GM12878 (cell line): ENCODE data around the gene BAAT. TPM values are rescaled to one million over a fixed set of nuclear protein-coding genes. Genes with fewer than 3 reads are reported as not detected.
A peak's percentile ranks its signal among the peaks of the same experiment; 100 is the strongest.

Source experiments
- BACH1 ChIP-seq: fragments of 450-650 bp; IDR thresholded peaks from 2 replicates; pipeline ENCODE4 v1.6.1; 2017; ENCODE audit warnings: mild to moderate bottlenecking, borderline replicate concordance
- BRCA1 ChIP-seq: IDR thresholded peaks from 2 replicates; pipeline ENCODE4 v1.6.1; 2011; ENCODE audit warnings: low read depth, low read length, improper control_type of control experiment
- CBX5 ChIP-seq: sonication (generic); IDR thresholded peaks from 2 replicates; pipeline ENCODE4 v1.6.1; 2016; ENCODE audit warnings: low read depth, moderate library complexity, mild to moderate bottlenecking, inconsistent platforms
- CREM ChIP-seq: IDR thresholded peaks from 2 replicates; pipeline ENCODE4 v1.6.1; 2014; ENCODE audit warnings: antibody characterized with exemption, low read depth
- DPF2 ChIP-seq: fragments of 450-650 bp; IDR thresholded peaks from 2 replicates; pipeline ENCODE4 v1.6.1; 2017; ENCODE audit warnings: mild to moderate bottlenecking
- ETV6 ChIP-seq, 2 experiments: fragments of 450-650 bp in 1 of 2; IDR thresholded peaks in 1 of 2; conservative IDR thresholded peaks in 1 of 2; 2 replicates each; pipeline ENCODE4 v1.6.1; 2014; ENCODE audit warnings: antibody characterized with exemption in 1 of 2, borderline replicate concordance in 1 of 2, low read depth in 1 of 2, mild to moderate bottlenecking in 1 of 2, moderate library complexity in 1 of 2
- GABPA ChIP-seq: IDR thresholded peaks from 2 replicates; pipeline ENCODE4 v1.6.1; 2014; ENCODE audit warnings: antibody characterized with exemption, low read depth, mild to moderate bottlenecking, inconsistent platforms
- MYB ChIP-seq: fragments of 150-350 bp; IDR thresholded peaks from 2 replicates; pipeline ENCODE4 v1.6.1; 2014; ENCODE audit warnings: mild to moderate bottlenecking, low read depth, low read length, borderline replicate concordance
- NR2C2 ChIP-seq: IDR thresholded peaks from 2 replicates; pipeline ENCODE4 v1.6.1; 2011; ENCODE audit warnings: borderline replicate concordance, low read depth; ENCODE audit not compliant: control insufficient read depth, insufficient read length
- PAX8 ChIP-seq: fragments of 450-650 bp; IDR thresholded peaks from 2 replicates; pipeline ENCODE4 v1.6.1; 2017; ENCODE audit warnings: mild to moderate bottlenecking, moderate library complexity
- RAD51 ChIP-seq: fragments of 450-650 bp; IDR thresholded peaks from 2 replicates; pipeline ENCODE4 v1.6.1; 2016; ENCODE audit warnings: moderate library complexity, mild to moderate bottlenecking, inconsistent platforms
- RB1 ChIP-seq: fragments of 450-650 bp; formaldehyde crosslinking; IDR thresholded peaks from 2 replicates; pipeline ENCODE4 v1.6.1; 2017; ENCODE audit warnings: mild to moderate bottlenecking, borderline replicate concordance
- RBBP5 ChIP-seq: fragments of 200-600 bp; sonication (generic); conservative IDR thresholded peaks from 2 replicates; pipeline ENCODE4 v1.6.1; 2016
- SIN3A ChIP-seq: IDR thresholded peaks from 2 replicates; pipeline ENCODE4 v1.6.1; 2012; ENCODE audit warnings: low read depth, low read length, improper control_type of control experiment
- SIX5 ChIP-seq: IDR thresholded peaks from 2 replicates; pipeline ENCODE4 v1.6.1; 2011; ENCODE audit warnings: mild to moderate bottlenecking, low read depth, low read length, moderate library complexity; ENCODE audit not compliant: severe bottlenecking
- TCF7 ChIP-seq: IDR thresholded peaks from 2 replicates; pipeline ENCODE4 v1.6.1; 2014; ENCODE audit warnings: antibody characterized with exemption, borderline replicate concordance
- ZBTB11 ChIP-seq: fragments of 450-650 bp; formaldehyde crosslinking; IDR thresholded peaks from 2 replicates; pipeline ENCODE4 v1.5.0; 2022; ENCODE audit warnings: mild to moderate bottlenecking, missing genetic modification characterization
- ZNF592 ChIP-seq: fragments of 450-650 bp; IDR thresholded peaks from 2 replicates; pipeline ENCODE4 v1.6.1; 2017; ENCODE audit warnings: mild to moderate bottlenecking, moderate library complexity
- ZNF622 ChIP-seq: fragments of 450-650 bp; IDR thresholded peaks from 2 replicates; pipeline ENCODE4 v1.6.1; 2017; ENCODE audit warnings: mild to moderate bottlenecking, inconsistent platforms
- polyA plus RNA-seq, 11 experiments: library from polyadenylated mRNA; depleted of rRNA in 4 of 11; unstranded in 6 of 11; stranded (reverse) in 5 of 11; fragments of >200 nt; fragmentation: Nextera tagmentation in 4 of 11; fragmentation: Illumina TruSeq in 1 of 11; extraction: Ambion mirVana in 4 of 11; extraction: Trizol in 1 of 11; gene quantifications; 1 replicate in 1 of 11; 2 replicates in 10 of 11; pipeline versions ENCODE4 v1.2.1 to v1.2.3, GENCODE V29; 2011 to 2016; ENCODE audit warnings: inconsistent platforms in 2 of 11, missing spikeins in 2 of 11, low read depth in 1 of 11
- total RNA-seq, 4 experiments: library from RNA; depleted of rRNA in 3 of 4; stranded (reverse); fragments of >200 nt in 3 of 4; fragmentation: Illumina TruSeq in 1 of 4; extraction: Trizol in 1 of 4; gene quantifications; 2 replicates each; pipeline versions ENCODE4 v1.2.1 to v1.2.3, GENCODE V29; 2013 to 2021
- TF ChIP-seq, protein P1 (sequence below): fragments of 450-650 bp; IDR thresholded peaks from 2 replicates; pipeline ENCODE4 v1.6.1; 2017; ENCODE audit warnings: antibody characterized with exemption, mild to moderate bottlenecking, moderate library complexity

The BAAT gene
- total and polyA plus RNA-seq, 10 of the 15 experiments (the other 5 are each of a cell fraction or from before 2014, with no cell fraction given): 0.02 to 0.26 (median 0.06) TPM; not detected in 2

- TF ChIP-seq ZBTB11 (CRISPR knock-in tag): no peak
- TF ChIP-seq ZNF592: no peak
- no peak for TF ChIP-seq BRCA1
- peak; percentile 96 for TF ChIP-seq CREM
- TF ChIP-seq ZNF622: no peak
- no peak; the same call in 1 of the 2 replicates for TF ChIP-seq SIN3A
- no peak for TF ChIP-seq MYB
- TF ChIP-seq RAD51: no peak
- TF ChIP-seq TCF7: no peak
- 0 out of 2 replicates have a peak, but pooled peaks have one; percentile 51 for TF ChIP-seq RB1
- TF ChIP-seq CBX5: peak; percentile 72; the same call in 1 of the 2 replicates
- no peak for TF ChIP-seq BACH1
- TF ChIP-seq DPF2: no peak
- no peak for TF ChIP-seq NR2C2
- TF ChIP-seq, protein P1, sequence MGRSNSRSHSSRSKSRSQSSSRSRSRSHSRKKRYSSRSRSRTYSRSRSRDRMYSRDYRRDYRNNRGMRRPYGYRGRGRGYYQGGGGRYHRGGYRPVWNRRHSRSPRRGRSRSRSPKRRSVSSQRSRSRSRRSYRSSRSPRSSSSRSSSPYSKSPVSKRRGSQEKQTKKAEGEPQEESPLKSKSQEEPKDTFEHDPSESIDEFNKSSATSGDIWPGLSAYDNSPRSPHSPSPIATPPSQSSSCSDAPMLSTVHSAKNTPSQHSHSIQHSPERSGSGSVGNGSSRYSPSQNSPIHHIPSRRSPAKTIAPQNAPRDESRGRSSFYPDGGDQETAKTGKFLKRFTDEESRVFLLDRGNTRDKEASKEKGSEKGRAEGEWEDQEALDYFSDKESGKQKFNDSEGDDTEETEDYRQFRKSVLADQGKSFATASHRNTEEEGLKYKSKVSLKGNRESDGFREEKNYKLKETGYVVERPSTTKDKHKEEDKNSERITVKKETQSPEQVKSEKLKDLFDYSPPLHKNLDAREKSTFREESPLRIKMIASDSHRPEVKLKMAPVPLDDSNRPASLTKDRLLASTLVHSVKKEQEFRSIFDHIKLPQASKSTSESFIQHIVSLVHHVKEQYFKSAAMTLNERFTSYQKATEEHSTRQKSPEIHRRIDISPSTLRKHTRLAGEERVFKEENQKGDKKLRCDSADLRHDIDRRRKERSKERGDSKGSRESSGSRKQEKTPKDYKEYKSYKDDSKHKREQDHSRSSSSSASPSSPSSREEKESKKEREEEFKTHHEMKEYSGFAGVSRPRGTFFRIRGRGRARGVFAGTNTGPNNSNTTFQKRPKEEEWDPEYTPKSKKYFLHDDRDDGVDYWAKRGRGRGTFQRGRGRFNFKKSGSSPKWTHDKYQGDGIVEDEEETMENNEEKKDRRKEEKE: no peak
- TF ChIP-seq GABPA: peak; percentile 79
- no peak for TF ChIP-seq RBBP5
- no peak for TF ChIP-seq ETV6 (conservative IDR thresholded peaks at IDR 0.05 in 1 of 2, IDR thresholded peaks at IDR 0.05 in 1 of 2; ENCODE audit: borderline replicate concordance in 1 of 2, low read depth in 1 of 2)
- no peak for TF ChIP-seq PAX8
- TF ChIP-seq SIX5: peak; percentile 98
Observed at GRCh38 chr9:101398068-101398929, 13.5 kb upstream of the BAAT start, which contains the start of the genes MRPL50 and ZNF189 (continued).
